Suprapubic skin (tissue), 3 donors: ENCODE measurements around the gene PHACTR1.

ENCODE experiments used
- POLR2A ChIP-seq, 2 donors: fragments of 450-650 bp; IDR thresholded peaks; one replicate each; pipeline ENCODE4 v1.6.1; 2017; ENCODE audit warnings: antibody characterized with exemption in 2 of 2, mild to moderate bottlenecking in 2 of 2, moderate library complexity in 2 of 2
- TF ChIP-seq, protein P1 (sequence below), 2 donors: fragments of 200-600 bp in 1 of 2; fragments of 450-650 bp in 1 of 2; sonication (generic) in 1 of 2; IDR thresholded peaks; one replicate each; pipeline ENCODE4 v1.5.1; 2016 to 2019; ENCODE audit warnings: antibody characterized with exemption in 2 of 2, mild to moderate bottlenecking in 1 of 2, moderate library complexity in 1 of 2

DNA sequence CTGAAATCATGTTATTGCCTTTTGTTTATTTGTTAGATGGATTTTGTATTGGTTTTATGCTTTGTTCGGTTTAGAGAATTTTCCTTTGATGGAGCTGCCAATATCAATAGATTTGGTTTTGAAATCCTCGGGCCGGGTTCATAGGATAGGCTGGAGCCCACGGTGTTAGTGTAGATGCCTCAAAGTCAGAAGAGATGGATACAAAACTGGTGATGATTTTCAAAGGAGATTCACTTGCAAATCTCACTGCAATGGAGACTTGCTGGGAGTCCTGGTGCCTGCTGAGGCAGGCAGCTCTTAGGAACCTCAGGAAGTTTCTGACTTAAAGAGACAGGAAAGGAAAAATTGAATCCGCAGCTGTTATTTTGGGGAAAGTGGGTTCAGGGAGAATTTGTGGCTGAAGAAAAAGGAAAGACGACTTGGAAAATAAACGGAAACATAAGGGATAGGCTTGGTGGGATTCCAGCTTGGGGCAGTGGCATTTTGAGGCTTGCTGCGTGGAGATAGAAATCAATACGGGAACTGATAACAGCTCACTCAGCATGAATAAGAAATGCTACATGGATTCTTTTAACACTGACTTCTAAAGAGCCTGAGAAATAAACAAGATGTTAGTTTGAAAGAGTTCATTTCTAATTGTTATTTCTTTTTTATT, 241.6 kb downstream of the PHACTR1 start:
- TF ChIP-seq, protein P1, sequence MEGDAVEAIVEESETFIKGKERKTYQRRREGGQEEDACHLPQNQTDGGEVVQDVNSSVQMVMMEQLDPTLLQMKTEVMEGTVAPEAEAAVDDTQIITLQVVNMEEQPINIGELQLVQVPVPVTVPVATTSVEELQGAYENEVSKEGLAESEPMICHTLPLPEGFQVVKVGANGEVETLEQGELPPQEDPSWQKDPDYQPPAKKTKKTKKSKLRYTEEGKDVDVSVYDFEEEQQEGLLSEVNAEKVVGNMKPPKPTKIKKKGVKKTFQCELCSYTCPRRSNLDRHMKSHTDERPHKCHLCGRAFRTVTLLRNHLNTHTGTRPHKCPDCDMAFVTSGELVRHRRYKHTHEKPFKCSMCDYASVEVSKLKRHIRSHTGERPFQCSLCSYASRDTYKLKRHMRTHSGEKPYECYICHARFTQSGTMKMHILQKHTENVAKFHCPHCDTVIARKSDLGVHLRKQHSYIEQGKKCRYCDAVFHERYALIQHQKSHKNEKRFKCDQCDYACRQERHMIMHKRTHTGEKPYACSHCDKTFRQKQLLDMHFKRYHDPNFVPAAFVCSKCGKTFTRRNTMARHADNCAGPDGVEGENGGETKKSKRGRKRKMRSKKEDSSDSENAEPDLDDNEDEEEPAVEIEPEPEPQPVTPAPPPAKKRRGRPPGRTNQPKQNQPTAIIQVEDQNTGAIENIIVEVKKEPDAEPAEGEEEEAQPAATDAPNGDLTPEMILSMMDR (IDR thresholded peaks at IDR 0.05): no peak
- no peak for TF ChIP-seq POLR2A (IDR thresholded peaks at IDR 0.05)
